ENCODE results near the gene NSDHL.

The NSDHL gene

GRCh38 chrX:152881289-152881688 is 50.4 kb downstream of the NSDHL start:
- TF ChIP-seq ZFX (IDR thresholded peaks at IDR 0.05) (no peak), CTCF (conservative IDR thresholded peaks at IDR 0.05) (no peak)

DNA sequence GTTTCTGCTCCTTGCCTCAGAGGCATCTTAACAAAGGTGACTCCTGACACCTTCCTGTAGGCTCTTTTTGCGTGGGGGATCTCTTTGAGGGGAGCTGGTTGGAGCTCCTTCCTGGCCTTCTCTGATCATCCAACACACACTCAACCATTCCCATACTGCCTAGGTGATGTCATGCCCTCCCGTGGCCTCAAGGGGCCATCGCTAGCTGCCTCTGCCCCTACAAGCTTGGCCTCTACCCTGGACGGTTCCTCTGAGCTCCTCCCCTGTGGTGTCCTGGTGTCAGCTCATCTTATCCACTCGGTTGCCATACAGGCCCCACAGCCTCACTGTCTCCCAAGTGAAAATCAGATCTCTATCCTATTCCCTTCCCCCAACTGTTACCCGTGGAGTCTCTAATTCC is 53.3 kb downstream of the NSDHL start:
- H3K27ac ChIP-seq: no peak overlapping the region
- TF ChIP-seq CTCF (conservative IDR thresholded peaks at IDR 0.05) (no peak), ZFX (IDR thresholded peaks at IDR 0.05) (no peak)

More at GRCh38 chrX:152881289-152881688, 50.4 kb downstream of the NSDHL start:
- H3K27ac ChIP-seq: no peak overlapping the region

GRCh38 chrX:152886716-152887115 is 55.9 kb downstream of the NSDHL start:
- TF ChIP-seq CTCF (conservative IDR thresholded peaks at IDR 0.05) (no peak), ZFX (IDR thresholded peaks at IDR 0.05) (no peak)
- H3K27ac ChIP-seq: no peak overlapping the region

- TF ChIP-seq CTCF (conservative IDR thresholded peaks at IDR 0.05): no peak
- no peak for TF ChIP-seq ZFX (IDR thresholded peaks at IDR 0.05)
- H3K27ac ChIP-seq: no peak overlapping the region
Measured at GRCh38 chrX:152892499-152892898, 61.6 kb downstream of the NSDHL start.

DNA sequence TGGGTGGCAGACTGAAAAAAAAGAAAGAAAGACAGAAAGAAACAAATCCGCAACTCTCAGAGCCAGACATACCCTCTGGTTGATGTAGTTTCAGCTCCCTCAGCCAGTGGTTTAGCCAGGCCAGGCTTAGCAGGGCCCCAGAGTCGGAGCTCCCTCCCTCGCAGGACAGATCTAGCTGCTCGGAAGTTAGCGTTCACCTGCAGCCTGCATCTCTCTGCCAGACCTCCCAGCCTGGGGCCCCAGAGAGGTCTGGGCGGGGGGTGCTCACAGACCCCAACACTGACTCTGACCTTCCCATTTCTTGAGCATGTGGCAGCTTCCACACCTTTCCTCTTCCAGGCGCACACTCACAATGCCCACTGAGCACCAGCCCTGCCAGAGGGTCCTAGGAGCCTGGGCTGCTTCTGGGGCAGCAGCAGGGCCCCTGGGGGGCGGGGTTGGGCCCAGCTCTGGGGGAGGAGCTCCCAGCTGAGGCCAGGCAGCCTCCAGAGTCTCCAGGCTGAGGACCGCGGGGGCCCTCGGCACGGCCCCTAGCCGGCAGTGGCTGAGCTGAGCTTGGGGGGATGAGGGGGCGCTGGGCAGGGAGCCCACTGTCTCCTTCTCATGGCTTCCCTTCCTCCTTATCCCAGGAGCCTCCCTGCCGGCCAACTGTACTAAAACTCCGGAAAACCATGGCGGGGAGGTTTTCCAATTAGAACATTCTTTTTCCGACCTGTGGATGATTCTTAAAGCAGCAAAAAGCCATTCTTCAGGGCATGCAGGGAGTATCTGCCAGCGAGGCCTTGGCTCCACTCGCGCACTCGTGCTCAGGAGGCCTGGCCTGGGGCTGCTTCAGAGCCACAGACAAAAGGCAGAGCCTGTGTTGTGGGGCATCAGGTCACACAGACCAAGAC is 62.4 kb downstream of the NSDHL start:
- TF ChIP-seq ZFX (IDR thresholded peaks at IDR 0.05) (no peak), CTCF (conservative IDR thresholded peaks at IDR 0.05) (no peak)
- H3K27ac ChIP-seq: no peak overlapping the region

- no peak overlapping the region; the same call in 1 of the 2 replicates for H3K27ac ChIP-seq
- TF ChIP-seq ZFX (IDR thresholded peaks at IDR 0.05) (no peak), CTCF (conservative IDR thresholded peaks at IDR 0.05) (no peak)
Measured at GRCh38 chrX:152893980-152894610, 63.2 kb downstream of the NSDHL start.

DNA sequence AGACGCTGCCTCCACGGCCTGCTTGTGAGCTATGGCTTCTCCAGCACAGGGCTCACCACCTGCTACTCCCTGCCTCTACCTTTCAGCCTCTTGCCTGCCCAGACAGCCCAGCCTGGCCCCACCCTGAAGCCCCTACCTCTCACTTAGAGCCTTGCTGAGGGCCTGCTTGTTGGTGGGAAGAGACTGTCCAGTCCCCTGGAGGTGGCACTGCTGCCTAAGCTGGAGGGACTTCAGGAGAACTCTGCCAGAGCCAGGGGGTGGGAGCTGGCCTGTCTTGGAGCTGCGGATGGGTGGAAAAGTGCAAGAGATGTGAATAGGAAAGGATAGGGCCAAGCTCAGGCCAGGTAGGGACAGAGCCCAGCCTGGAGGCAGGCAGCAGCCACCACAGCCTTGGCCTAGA is 64.3 kb downstream of the NSDHL start:
- peak overlapping the region; percentile 42 for H3K27ac ChIP-seq
- no peak for TF ChIP-seq ZFX (IDR thresholded peaks at IDR 0.05)
